Spleen (tissue), 7 donors: ENCODE results near the gene PCED1B.

Source experiments
- CTCF ChIP-seq, 11 experiments: fragments of 200-600 bp in 7 of 11; fragments of 450-650 bp in 4 of 11; sonication (generic) in 4 of 11; IDR thresholded peaks in 8 of 11; conservative IDR thresholded peaks in 3 of 11; 1 replicate in 7 of 11; 2 replicates in 4 of 11; pipeline versions ENCODE4 v1.4.0 to v1.8.0; 2016 to 2021; ENCODE audit warnings: antibody characterized with exemption in 11 of 11, inconsistent platforms in 4 of 11, mild to moderate bottlenecking in 1 of 11
- POLR2A ChIP-seq, 3 donors: fragments of 450-650 bp; IDR thresholded peaks; one replicate each; pipeline ENCODE4 v1.5.1; 2017; ENCODE audit warnings: antibody characterized with exemption in 3 of 3, mild to moderate bottlenecking in 1 of 3
- donor health status: DM: no; HTN: no; CAD: no; lungs with moderate emphysema.
- donor health status: DM: no; HTN: no; CAD: no.
- donor health status: DM: no; HTN: no; CAD: no.

- no peak for TF ChIP-seq CTCF (IDR thresholded peaks at IDR 0.05 in 8 of 11, conservative IDR thresholded peaks at IDR 0.05 in 3 of 11)
- TF ChIP-seq POLR2A (IDR thresholded peaks at IDR 0.05), result no peak
These were observed 190.5 kb downstream of the PCED1B start for GRCh38 chr12:47269916-47270315.
